Tibial nerve (tissue), 4 donors: ENCODE results near the gene RAB28. TPM values are rescaled to one million over a fixed set of nuclear protein-coding genes. Genes with fewer than 3 reads are reported as not detected.

Experiments used
- DNase-seq, 2 donors: peaks; one replicate each; pipeline ENCODE4 v3.0.0-alpha.2; 2019; ENCODE audit warnings: low spot score in 2 of 2
- H3K27ac ChIP-seq, 4 donors: fragments of 200-600 bp; sonication (generic) in 3 of 4; one replicate each; pipeline ENCODE4 v1.5.1; 2017 to 2019; ENCODE audit warnings: mild to moderate bottlenecking in 1 of 4
- H3K27me3 ChIP-seq, 2 donors: fragments of 200-600 bp; sonication (generic) in 1 of 2; one replicate each; pipeline versions ENCODE4 v1.5.1 to v1.6.0; 2017 to 2019
- H3K36me3 ChIP-seq, 3 donors: fragments of 200-600 bp; sonication (generic); one replicate each; pipeline ENCODE4 v1.5.1; 2018 to 2019
- H3K4me1 ChIP-seq, 4 donors: fragments of 200-600 bp; sonication (generic) in 3 of 4; one replicate each; pipeline ENCODE4 v1.5.1; 2017 to 2019
- H3K4me3 ChIP-seq, 4 donors: fragments of 200-600 bp; sonication (generic) in 3 of 4; one replicate each; pipeline ENCODE4 v1.5.1; 2017 to 2019; ENCODE audit warnings: mild to moderate bottlenecking in 1 of 4, moderate library complexity in 1 of 4
- H3K9me3 ChIP-seq, 4 donors: fragments of 200-600 bp; sonication (generic) in 3 of 4; one replicate each; pipeline ENCODE4 v1.5.1; 2017 to 2019
- EP300 ChIP-seq, 2 donors: sonication (generic); formaldehyde crosslinking; IDR thresholded peaks; one replicate each; pipeline ENCODE4 v1.6.1; 2017; ENCODE audit warnings: antibody characterized with exemption in 2 of 2, mild to moderate bottlenecking in 1 of 2
- POLR2A ChIP-seq, 2 donors: fragments of 450-650 bp; IDR thresholded peaks; one replicate each; pipeline ENCODE4 v1.6.1; 2017; ENCODE audit warnings: antibody characterized with exemption in 2 of 2, mild to moderate bottlenecking in 2 of 2, moderate library complexity in 2 of 2
- WGBS, 2 donors: methylation state at CpG; one replicate each; pipeline ENCODE4 v1.1.5; 2018; 5-methylcytosine and 5-hydroxymethylcytosine counted together
- total RNA-seq, 4 donors: library from RNA; depleted of rRNA; stranded (reverse); fragments of >200 nt; gene quantifications; one replicate each; pipeline ENCODE4 v1.1.0, GENCODE V29; 2016
- TF ChIP-seq, protein P1 (sequence below), 5 experiments: fragments of 200-600 bp in 3 of 5; fragments of 450-650 bp in 2 of 5; sonication (generic) in 3 of 5; IDR thresholded peaks; one replicate each; pipeline ENCODE4 v1.5.1; 2016 to 2019; ENCODE audit warnings: antibody characterized with exemption in 5 of 5, mild to moderate bottlenecking in 3 of 5, moderate library complexity in 2 of 5

The RAB28 gene
- total RNA-seq, 4 donors from 2014 or later = 18.3 to 32.2 (median 28.5) TPM

GRCh38 chr4:13364653-13365052, 119.5 kb downstream of the RAB28 start:
- DNase-seq = no peak
- TF ChIP-seq, protein P1, sequence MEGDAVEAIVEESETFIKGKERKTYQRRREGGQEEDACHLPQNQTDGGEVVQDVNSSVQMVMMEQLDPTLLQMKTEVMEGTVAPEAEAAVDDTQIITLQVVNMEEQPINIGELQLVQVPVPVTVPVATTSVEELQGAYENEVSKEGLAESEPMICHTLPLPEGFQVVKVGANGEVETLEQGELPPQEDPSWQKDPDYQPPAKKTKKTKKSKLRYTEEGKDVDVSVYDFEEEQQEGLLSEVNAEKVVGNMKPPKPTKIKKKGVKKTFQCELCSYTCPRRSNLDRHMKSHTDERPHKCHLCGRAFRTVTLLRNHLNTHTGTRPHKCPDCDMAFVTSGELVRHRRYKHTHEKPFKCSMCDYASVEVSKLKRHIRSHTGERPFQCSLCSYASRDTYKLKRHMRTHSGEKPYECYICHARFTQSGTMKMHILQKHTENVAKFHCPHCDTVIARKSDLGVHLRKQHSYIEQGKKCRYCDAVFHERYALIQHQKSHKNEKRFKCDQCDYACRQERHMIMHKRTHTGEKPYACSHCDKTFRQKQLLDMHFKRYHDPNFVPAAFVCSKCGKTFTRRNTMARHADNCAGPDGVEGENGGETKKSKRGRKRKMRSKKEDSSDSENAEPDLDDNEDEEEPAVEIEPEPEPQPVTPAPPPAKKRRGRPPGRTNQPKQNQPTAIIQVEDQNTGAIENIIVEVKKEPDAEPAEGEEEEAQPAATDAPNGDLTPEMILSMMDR (IDR thresholded peaks at IDR 0.05) = no peak
- TF ChIP-seq EP300 (IDR thresholded peaks at IDR 0.05) = no peak
- no peak for TF ChIP-seq POLR2A (IDR thresholded peaks at IDR 0.05)
- Histone ChIP-seq H3K36me3 (peaks cover 0 to 68% (median 0%) of the 10 kb centered on the region in 3 donors), H3K4me1 (peaks cover 0 to 4% (median 0%) of the 10 kb centered on the region in 4 donors), H3K27ac (no peak overlapping the region), H3K4me3 (no peak overlapping the region), H3K9me3 (no peaks in the 10 kb centered on the region), H3K27me3 (no peaks in the 10 kb centered on the region)
- WGBS, 2 donors = 97 to 99% methylated on average over 6 of the region's 6 CpGs

DNA sequence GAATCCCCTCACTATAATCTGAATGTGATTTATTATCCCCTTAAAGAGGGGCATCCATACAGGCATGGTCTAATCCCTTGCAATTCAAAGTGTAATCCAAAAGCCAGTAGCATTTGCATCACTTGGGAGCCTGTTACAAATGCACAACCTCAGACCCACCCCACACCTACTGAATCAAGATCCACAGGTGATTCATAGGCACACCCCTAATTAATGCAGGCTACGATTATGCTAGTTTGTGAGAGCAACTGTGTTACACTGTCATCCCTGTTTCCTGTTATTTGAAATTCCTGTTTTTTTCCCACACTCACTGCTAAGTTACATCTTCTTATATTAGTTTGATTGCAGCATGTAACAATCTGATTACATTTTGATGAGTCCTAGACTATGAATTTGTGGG, 120.0 kb downstream of the RAB28 start:
- Histone ChIP-seq H3K9me3 (no peaks in the 10 kb centered on the region), H3K27ac (no peak overlapping the region), H3K4me1 (peaks cover 0 to 1% (median 0%) of the 10 kb centered on the region in 4 donors), H3K4me3 (no peak overlapping the region), H3K27me3 (no peaks in the 10 kb centered on the region), H3K36me3 (peaks cover 0 to 68% (median 0%) of the 10 kb centered on the region in 3 donors)
- DNase-seq = no peak
- WGBS, 2 donors = 94 to 100% methylated on average over 1 of the region's 1 CpG
- TF ChIP-seq, protein P1 (IDR thresholded peaks at IDR 0.05) = no peak
- TF ChIP-seq EP300 (IDR thresholded peaks at IDR 0.05) (no peak), POLR2A (IDR thresholded peaks at IDR 0.05) (no peak)

GRCh38 chr4:13359809-13360208, 124.3 kb downstream of the RAB28 start:
- no peak for TF ChIP-seq POLR2A (IDR thresholded peaks at IDR 0.05)
- TF ChIP-seq, protein P1 (IDR thresholded peaks at IDR 0.05) = no peak
- TF ChIP-seq EP300 (IDR thresholded peaks at IDR 0.05) = no peak
- 100% methylated on average over 1 of the region's 1 CpG for WGBS, 2 donors
- DNase-seq = no peak

DNA sequence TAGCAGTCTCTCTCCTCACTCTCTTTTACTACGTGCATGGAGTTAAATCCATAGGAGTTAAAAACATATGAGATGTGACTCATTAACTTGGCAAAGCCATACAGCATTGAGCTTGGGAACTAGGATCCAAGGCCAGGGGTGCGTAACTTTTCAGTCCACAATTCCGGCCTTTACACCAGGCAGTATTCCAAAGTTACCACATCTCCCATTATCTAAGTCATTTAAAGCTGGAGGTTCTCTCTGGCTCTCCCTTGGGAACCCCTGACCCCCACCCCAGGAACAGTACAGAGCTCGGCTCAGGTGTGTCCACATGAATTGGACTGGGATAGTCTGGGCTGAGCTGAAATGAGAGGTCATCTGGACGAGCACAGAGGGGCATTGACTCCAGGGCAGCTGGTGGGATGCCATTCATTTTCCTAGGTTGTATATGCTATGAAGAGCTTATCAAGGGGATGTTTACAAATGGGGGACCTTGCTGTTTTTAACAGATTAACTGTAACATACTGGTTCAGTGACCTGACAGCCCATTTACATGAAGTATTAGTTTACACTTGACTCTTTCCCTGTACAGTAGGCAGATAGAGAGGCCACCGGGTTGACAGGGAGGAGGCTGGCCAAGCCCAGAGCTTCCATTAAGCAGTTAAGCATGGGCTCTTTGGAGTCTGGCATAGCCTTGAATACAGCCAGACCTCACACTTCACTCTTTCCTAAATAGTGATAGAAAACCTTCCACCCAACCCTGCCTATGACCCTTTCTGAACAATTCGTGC, 128.8 kb downstream of the RAB28 start:
- Histone ChIP-seq H3K4me3 (no peak overlapping the region), H3K36me3 (peaks cover 0 to 38% (median 0%) of the 10 kb centered on the region in 3 donors), H3K27me3 (no peaks in the 10 kb centered on the region), H3K4me1 (no peaks in the 10 kb centered on the region), H3K27ac (no peak overlapping the region), H3K9me3 (peaks cover 0 to 14% (median 0%) of the 10 kb centered on the region in 4 donors)
- no peak for DNase-seq
- no peak for TF ChIP-seq POLR2A (IDR thresholded peaks at IDR 0.05)
- no peak for TF ChIP-seq EP300 (IDR thresholded peaks at IDR 0.05)
- TF ChIP-seq, protein P1 (IDR thresholded peaks at IDR 0.05) = no peak
- 74 to 82% methylated on average over 7 of the region's 7 CpGs for WGBS, 2 donors

More at GRCh38 chr4:13359809-13360208, 124.3 kb downstream of the RAB28 start:
- H3K27ac ChIP-seq = no peak overlapping the region
- no peaks in the 10 kb centered on the region for H3K9me3 ChIP-seq
- H3K4me1 ChIP-seq = no peaks in the 10 kb centered on the region
- peaks cover 0 to 42% (median 0%) of the 10 kb centered on the region in 3 donors for H3K36me3 ChIP-seq
- no peaks in the 10 kb centered on the region for H3K27me3 ChIP-seq
- H3K4me3 ChIP-seq = no peak overlapping the region

DNA sequence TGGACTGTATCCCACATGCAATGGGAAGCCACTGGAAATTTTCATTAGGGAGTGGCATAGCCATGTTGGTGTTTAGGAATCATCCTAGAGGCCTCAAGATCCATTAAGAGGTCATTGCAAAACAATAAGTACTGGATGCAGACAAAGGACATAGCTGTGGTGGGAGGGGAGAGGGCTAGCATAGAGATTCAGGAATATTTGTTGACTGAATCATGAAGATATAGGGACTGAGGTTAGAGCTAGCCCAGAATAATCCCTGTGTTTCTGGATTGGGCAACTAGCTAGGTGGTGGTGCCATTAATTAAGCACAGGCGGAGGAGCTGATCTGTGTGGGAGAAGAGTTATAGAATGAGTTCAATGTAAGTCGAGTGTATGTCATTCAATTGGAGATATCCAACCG, 135.0 kb downstream of the RAB28 start:
- Histone ChIP-seq H3K4me3 (no peak overlapping the region), H3K36me3 (peaks cover 0 to 24% (median 0%) of the 10 kb centered on the region in 3 donors), H3K27me3 (no peaks in the 10 kb centered on the region), H3K27ac (no peak overlapping the region), H3K4me1 (no peaks in the 10 kb centered on the region), H3K9me3 (peaks cover 0 to 14% (median 0%) of the 10 kb centered on the region in 4 donors)
- 97 to 99% methylated on average over 3 of the region's 3 CpGs for WGBS, 2 donors
- DNase-seq = no peak
- TF ChIP-seq EP300 (IDR thresholded peaks at IDR 0.05) (no peak), POLR2A (IDR thresholded peaks at IDR 0.05) (no peak)
- TF ChIP-seq, protein P1 (IDR thresholded peaks at IDR 0.05) = no peak
